ENCODE results near the gene UBE2E2.

Gene UBE2E2

DNA sequence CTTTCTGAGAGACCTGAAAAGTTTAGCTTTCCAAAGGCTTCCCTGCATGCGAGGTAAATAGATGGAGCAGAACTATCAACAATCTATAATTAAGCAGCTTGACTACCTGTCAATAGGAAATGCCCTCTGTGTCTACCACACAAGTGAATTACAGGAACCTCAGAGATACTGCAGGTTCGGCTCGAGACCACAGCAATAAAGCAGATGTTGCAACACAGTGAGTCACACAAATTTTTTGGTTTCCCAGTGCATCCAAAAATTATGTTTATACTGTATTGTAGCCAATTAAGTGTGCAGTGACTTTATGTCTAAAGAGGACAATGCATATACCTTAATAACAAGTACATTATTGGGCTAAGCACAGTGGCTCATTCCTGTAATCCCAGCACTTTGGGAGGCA lies 252.0 kb downstream of the UBE2E2 start:
- Histone ChIP-seq H3K9ac (ENCODE audit: low read length) (no peak overlapping the region), H3K27ac (ENCODE audit: low read depth, low read length) (no peak overlapping the region), H3K36me3 (ENCODE audit: insufficient read depth, low read length) (no peaks in the 10 kb centered on the region), H3K4me1 (ENCODE audit: insufficient read depth, low read length) (peaks cover 26% of the 10 kb centered on the region), H3K9me3 (ENCODE audit: low read length) (no peaks in the 10 kb centered on the region), H3K4me3 (ENCODE audit: low read depth in 1 of 2, low read length in 2 of 2) (no peak overlapping the region), H3K27me3 (ENCODE audit: control insufficient read depth in 1 of 2, insufficient read depth in 2 of 2, low read length in 2 of 2) (no peaks in the 10 kb centered on the region)

DNA sequence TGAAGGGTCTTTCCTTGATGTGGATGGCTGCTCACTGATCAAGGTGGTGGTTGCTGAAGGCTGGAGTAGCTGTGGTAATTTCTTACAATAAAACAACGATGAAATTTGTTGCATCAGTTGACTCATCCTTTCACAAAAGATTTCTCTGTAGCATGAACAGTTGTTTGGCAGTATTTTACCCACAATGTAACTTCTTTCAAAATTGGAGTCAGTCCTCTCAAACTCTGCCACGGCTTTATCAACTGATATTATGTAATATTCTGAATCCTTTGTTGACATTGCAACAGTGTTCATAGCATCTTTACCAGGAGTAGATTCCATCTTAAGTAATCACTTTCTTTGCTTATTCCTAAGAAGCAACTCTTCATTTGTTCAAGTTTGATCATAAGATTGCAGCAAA lies 252.6 kb downstream of the UBE2E2 start:
- no peaks in the 10 kb centered on the region for H3K9me3 ChIP-seq (ENCODE audit: low read length)
- no peak overlapping the region for H3K4me3 ChIP-seq (ENCODE audit: low read depth in 1 of 2, low read length in 2 of 2)

GRCh38 chr3:23457697-23458096 lies 254.6 kb downstream of the UBE2E2 start:
- H3K36me3 ChIP-seq (ENCODE audit: insufficient read depth, low read length): no peaks in the 10 kb centered on the region
- peaks cover 27% of the 10 kb centered on the region for H3K4me1 ChIP-seq (ENCODE audit: insufficient read depth, low read length)
- no peaks in the 10 kb centered on the region for H3K27me3 ChIP-seq (ENCODE audit: control insufficient read depth in 1 of 2, insufficient read depth in 2 of 2, low read length in 2 of 2)
- no peak overlapping the region for H3K4me3 ChIP-seq (ENCODE audit: low read depth in 1 of 2, low read length in 2 of 2)
- H3K9ac ChIP-seq (ENCODE audit: low read length): no peak overlapping the region
- H3K9me3 ChIP-seq (ENCODE audit: low read length): no peaks in the 10 kb centered on the region
- H3K27ac ChIP-seq (ENCODE audit: low read depth, low read length): no peak overlapping the region

More for the DNA sequence above, 252.6 kb downstream of the UBE2E2 start:
- Histone ChIP-seq H3K27me3 (ENCODE audit: control insufficient read depth in 1 of 2, insufficient read depth in 2 of 2, low read length in 2 of 2) (no peaks in the 10 kb centered on the region), H3K9ac (ENCODE audit: low read length) (no peak overlapping the region), H3K4me1 (ENCODE audit: insufficient read depth, low read length) (peaks cover 27% of the 10 kb centered on the region), H3K36me3 (ENCODE audit: insufficient read depth, low read length) (no peaks in the 10 kb centered on the region), H3K27ac (ENCODE audit: low read depth, low read length) (no peak overlapping the region)

GRCh38 chr3:23459465-23459864 lies 256.3 kb downstream of the UBE2E2 start:
- Histone ChIP-seq H3K27ac (ENCODE audit: low read depth, low read length) (no peak overlapping the region), H3K9ac (ENCODE audit: low read length) (no peak overlapping the region), H3K9me3 (ENCODE audit: low read length) (no peaks in the 10 kb centered on the region), H3K4me3 (ENCODE audit: low read depth in 1 of 2, low read length in 2 of 2) (no peak overlapping the region), H3K36me3 (ENCODE audit: insufficient read depth, low read length) (no peaks in the 10 kb centered on the region), H3K4me1 (ENCODE audit: insufficient read depth, low read length) (peaks cover 24% of the 10 kb centered on the region), H3K27me3 (ENCODE audit: control insufficient read depth in 1 of 2, insufficient read depth in 2 of 2, low read length in 2 of 2) (no peaks in the 10 kb centered on the region)

DNA sequence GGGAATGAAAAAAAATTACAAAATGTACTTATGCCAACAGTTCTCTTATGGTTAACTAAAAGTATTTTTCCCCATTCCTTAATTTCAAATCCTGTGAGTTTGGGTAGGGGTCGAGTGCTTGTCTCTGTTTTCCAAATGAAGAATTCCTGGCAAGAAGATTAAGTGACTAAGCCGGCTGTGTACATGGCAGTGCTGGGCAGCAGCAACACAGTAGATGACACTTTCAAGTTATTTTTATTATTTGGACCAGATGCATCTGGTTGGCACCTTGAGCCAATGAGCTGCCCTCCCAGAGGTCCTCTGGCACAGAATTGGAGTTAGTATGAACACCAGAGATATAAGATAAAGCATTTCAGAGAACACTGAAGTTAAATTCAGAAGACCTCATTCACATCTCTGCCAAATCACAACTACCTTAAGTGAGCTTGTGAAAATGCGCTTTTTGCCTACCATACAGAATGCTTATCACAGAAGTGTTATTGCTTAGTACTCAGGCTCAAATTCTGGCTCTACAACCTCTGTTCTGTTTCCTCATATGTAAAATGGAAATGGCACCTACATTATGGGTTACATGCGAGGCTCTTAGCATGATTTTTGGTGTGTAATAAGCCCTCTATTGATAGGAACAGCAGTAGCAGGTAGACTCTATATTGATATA lies 256.9 kb downstream of the UBE2E2 start:
- Histone ChIP-seq H3K9ac (ENCODE audit: low read length) (no peak overlapping the region), H3K9me3 (ENCODE audit: low read length) (no peaks in the 10 kb centered on the region), H3K36me3 (ENCODE audit: insufficient read depth, low read length) (no peaks in the 10 kb centered on the region), H3K27ac (ENCODE audit: low read depth, low read length) (no peak overlapping the region), H3K4me1 (ENCODE audit: insufficient read depth, low read length) (peaks cover 20% of the 10 kb centered on the region), H3K4me3 (ENCODE audit: low read depth in 1 of 2, low read length in 2 of 2) (no peak overlapping the region), H3K27me3 (ENCODE audit: control insufficient read depth in 1 of 2, insufficient read depth in 2 of 2, low read length in 2 of 2) (no peaks in the 10 kb centered on the region)

GRCh38 chr3:23461069-23461468 lies 257.9 kb downstream of the UBE2E2 start:
- Histone ChIP-seq H3K27ac (ENCODE audit: low read depth, low read length) (no peak overlapping the region), H3K4me1 (ENCODE audit: insufficient read depth, low read length) (peaks cover 19% of the 10 kb centered on the region), H3K36me3 (ENCODE audit: insufficient read depth, low read length) (no peaks in the 10 kb centered on the region), H3K4me3 (ENCODE audit: low read depth in 1 of 2, low read length in 2 of 2) (no peak overlapping the region), H3K9ac (ENCODE audit: low read length) (no peak overlapping the region), H3K27me3 (ENCODE audit: control insufficient read depth in 1 of 2, insufficient read depth in 2 of 2, low read length in 2 of 2) (no peaks in the 10 kb centered on the region), H3K9me3 (ENCODE audit: low read length) (no peaks in the 10 kb centered on the region)

DNA sequence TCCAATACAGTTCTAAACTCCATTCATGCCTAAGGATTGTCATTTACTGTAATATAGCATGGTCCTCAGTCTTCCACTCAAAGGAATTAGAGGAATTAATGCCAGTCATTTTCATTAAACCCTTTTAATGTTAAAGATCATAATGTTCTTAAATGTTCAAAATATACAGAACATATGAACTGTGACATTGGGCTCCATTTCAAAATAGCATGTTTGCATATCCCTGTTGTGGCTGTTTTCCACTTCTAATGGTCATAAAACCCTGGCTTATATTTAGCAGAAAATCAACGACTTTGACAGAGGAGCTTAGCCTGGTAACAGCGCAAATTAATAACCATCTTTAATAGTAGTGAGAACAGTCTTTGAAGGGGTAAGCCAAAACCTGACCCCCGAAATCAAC lies 260.7 kb downstream of the UBE2E2 start:
- peaks cover 19% of the 10 kb centered on the region for H3K4me1 ChIP-seq (ENCODE audit: insufficient read depth, low read length)
- H3K36me3 ChIP-seq (ENCODE audit: insufficient read depth, low read length): no peaks in the 10 kb centered on the region
- H3K9me3 ChIP-seq (ENCODE audit: low read length): no peaks in the 10 kb centered on the region
- H3K9ac ChIP-seq (ENCODE audit: low read length): no peak overlapping the region
- no peak overlapping the region for H3K4me3 ChIP-seq (ENCODE audit: low read depth in 1 of 2, low read length in 2 of 2)
- H3K27ac ChIP-seq (ENCODE audit: low read depth, low read length): no peak overlapping the region
- no peaks in the 10 kb centered on the region for H3K27me3 ChIP-seq (ENCODE audit: control insufficient read depth in 1 of 2, insufficient read depth in 2 of 2, low read length in 2 of 2)

GRCh38 chr3:23465569-23465968 lies 262.4 kb downstream of the UBE2E2 start:
- Histone ChIP-seq H3K27ac (ENCODE audit: low read depth, low read length) (no peak overlapping the region), H3K9ac (ENCODE audit: low read length) (no peak overlapping the region), H3K27me3 (ENCODE audit: control insufficient read depth in 1 of 2, insufficient read depth in 2 of 2, low read length in 2 of 2) (no peaks in the 10 kb centered on the region), H3K4me1 (ENCODE audit: insufficient read depth, low read length) (peaks cover 6% of the 10 kb centered on the region), H3K4me3 (ENCODE audit: low read depth in 1 of 2, low read length in 2 of 2) (no peak overlapping the region), H3K36me3 (ENCODE audit: insufficient read depth, low read length) (no peaks in the 10 kb centered on the region), H3K9me3 (ENCODE audit: low read length) (no peaks in the 10 kb centered on the region)

DNA sequence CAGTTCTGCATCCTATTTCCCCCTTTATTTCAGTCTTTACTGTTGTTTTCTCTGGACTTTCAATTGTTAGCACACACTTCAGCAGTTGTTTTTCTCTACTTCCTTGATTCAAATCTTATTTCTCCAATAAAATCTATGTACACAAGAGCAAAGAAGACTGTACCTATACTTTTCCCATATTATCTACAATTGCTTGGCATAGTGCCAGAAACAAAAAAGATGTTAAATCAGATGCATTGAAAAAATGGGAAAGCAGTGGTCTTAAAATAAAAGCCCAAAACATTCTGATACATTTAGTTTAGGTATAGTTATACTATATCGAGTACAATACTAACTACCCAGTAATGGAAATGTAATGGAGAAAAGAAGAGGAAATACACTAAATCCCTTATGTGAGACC lies 265.1 kb downstream of the UBE2E2 start:
- Histone ChIP-seq H3K27ac (ENCODE audit: low read depth, low read length) (no peak overlapping the region), H3K4me3 (ENCODE audit: low read depth in 1 of 2, low read length in 2 of 2) (no peak overlapping the region), H3K4me1 (ENCODE audit: insufficient read depth, low read length) (peaks cover 6% of the 10 kb centered on the region), H3K36me3 (ENCODE audit: insufficient read depth, low read length) (no peaks in the 10 kb centered on the region), H3K9ac (ENCODE audit: low read length) (no peak overlapping the region), H3K27me3 (ENCODE audit: control insufficient read depth in 1 of 2, insufficient read depth in 2 of 2, low read length in 2 of 2) (no peaks in the 10 kb centered on the region), H3K9me3 (ENCODE audit: low read length) (no peaks in the 10 kb centered on the region)

DNA sequence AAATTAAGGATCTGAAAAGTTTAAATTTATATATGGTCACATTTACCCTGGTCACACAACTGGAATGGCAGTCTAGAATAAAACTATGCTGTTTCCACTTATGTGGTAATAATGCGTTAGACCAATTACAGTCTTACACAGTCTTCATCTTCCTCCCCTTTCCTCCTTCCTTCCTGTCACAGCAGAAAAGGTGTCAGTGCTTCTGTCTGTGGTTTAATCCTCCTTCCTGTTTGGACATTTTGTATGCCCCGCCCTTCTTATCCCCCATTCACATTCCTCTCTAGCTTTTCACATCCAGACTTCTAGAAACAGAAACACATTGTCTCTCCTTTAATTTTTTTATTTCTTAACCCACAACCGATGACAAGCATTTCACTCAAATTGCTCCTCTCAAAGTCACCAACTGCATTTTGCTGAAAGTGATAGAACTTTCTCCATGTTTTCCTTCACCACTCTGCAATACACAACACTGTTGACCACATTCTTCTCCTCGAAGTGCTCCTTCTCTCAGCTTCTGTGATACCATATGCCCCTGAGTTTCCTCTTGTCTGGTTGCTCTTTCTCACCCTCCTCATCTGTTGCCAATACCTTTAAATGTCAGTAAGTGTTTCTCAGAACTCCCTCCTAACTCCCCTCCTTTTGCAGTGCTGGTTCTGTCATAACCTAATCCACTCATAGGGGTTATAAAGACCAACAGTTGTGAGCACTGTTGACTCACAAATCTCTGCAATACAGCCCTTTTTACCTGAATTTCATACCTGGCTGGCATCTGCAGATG lies 271.6 kb downstream of the UBE2E2 start:
- no peaks in the 10 kb centered on the region for H3K4me1 ChIP-seq (ENCODE audit: insufficient read depth, low read length)
- no peaks in the 10 kb centered on the region for H3K9me3 ChIP-seq (ENCODE audit: low read length)

GRCh38 chr3:23475446-23475845 lies 272.3 kb downstream of the UBE2E2 start:
- Histone ChIP-seq H3K9me3 (ENCODE audit: low read length) (no peaks in the 10 kb centered on the region), H3K4me1 (ENCODE audit: insufficient read depth, low read length) (no peaks in the 10 kb centered on the region), H3K9ac (ENCODE audit: low read length) (no peak overlapping the region), H3K27me3 (ENCODE audit: control insufficient read depth in 1 of 2, insufficient read depth in 2 of 2, low read length in 2 of 2) (no peaks in the 10 kb centered on the region), H3K4me3 (ENCODE audit: low read depth in 1 of 2, low read length in 2 of 2) (no peak overlapping the region), H3K36me3 (ENCODE audit: insufficient read depth, low read length) (no peaks in the 10 kb centered on the region), H3K27ac (ENCODE audit: low read depth, low read length) (no peak overlapping the region)

More for the DNA sequence above, 271.6 kb downstream of the UBE2E2 start:
- no peaks in the 10 kb centered on the region for H3K36me3 ChIP-seq (ENCODE audit: insufficient read depth, low read length)
- H3K9ac ChIP-seq (ENCODE audit: low read length): no peak overlapping the region
- no peak overlapping the region for H3K4me3 ChIP-seq (ENCODE audit: low read depth in 1 of 2, low read length in 2 of 2)
- H3K27ac ChIP-seq (ENCODE audit: low read depth, low read length): no peak overlapping the region
- no peaks in the 10 kb centered on the region for H3K27me3 ChIP-seq (ENCODE audit: control insufficient read depth in 1 of 2, insufficient read depth in 2 of 2, low read length in 2 of 2)

GRCh38 chr3:23479026-23479425 lies 275.9 kb downstream of the UBE2E2 start:
- Histone ChIP-seq H3K27me3 (ENCODE audit: control insufficient read depth in 1 of 2, insufficient read depth in 2 of 2, low read length in 2 of 2) (no peaks in the 10 kb centered on the region), H3K36me3 (ENCODE audit: insufficient read depth, low read length) (no peaks in the 10 kb centered on the region), H3K9ac (ENCODE audit: low read length) (no peak overlapping the region), H3K4me3 (ENCODE audit: low read depth in 1 of 2, low read length in 2 of 2) (no peak overlapping the region), H3K27ac (ENCODE audit: low read depth, low read length) (no peak overlapping the region), H3K4me1 (ENCODE audit: insufficient read depth, low read length) (peaks cover 10% of the 10 kb centered on the region), H3K9me3 (ENCODE audit: low read length) (no peaks in the 10 kb centered on the region)

Measured in muscle layer of colon (tissue), 2 donors.